A673 (cell line): ENCODE data around the gene VCX3B.
"Not testable (repeated sequence)": the region's sequence is repeated elsewhere in the genome, so short reads cannot be mapped to it uniquely, and the experiment has no call there.

Experiments
- EZH2 ChIP-seq: fragments of 200-600 bp; sonication (generic); IDR thresholded peaks from 2 replicates; pipeline ENCODE4 v1.6.1; 2017; ENCODE audit warnings: borderline replicate concordance, low read depth, mild to moderate bottlenecking, mixed read lengths, antibody characterized with exemption, low read length; ENCODE audit not compliant: poor library complexity, severe bottlenecking
- TF ChIP-seq, protein P1 (sequence below): fragments of 300-800, 200-600 bp; sonication (generic); conservative IDR thresholded peaks from 2 replicates; pipeline ENCODE4 v1.5.1; 2017; ENCODE audit warnings: low read depth, mild to moderate bottlenecking, antibody characterized with exemption, low read length, moderate library complexity, mixed read lengths

DNA sequence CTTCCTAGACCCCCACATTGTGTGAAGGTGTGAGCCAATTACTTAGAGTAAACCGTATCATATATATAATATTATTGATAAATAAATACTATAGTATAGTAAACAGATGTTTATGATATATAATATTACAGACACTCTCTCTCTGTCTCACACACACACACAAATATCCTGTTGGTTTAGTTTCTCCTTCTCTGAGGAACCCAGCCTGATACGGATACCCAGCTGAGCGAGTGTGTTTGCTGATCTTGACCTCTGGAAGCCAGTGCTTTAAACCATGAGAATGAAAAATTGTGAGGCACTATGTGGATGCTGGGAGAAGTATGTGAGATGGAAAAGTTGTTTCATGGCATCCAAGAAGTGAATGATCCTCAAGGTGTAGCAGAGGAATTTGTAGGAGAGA, at the start of gene VCX3B:
- not testable (repeated sequence) for TF ChIP-seq EZH2
- TF ChIP-seq, protein P1, sequence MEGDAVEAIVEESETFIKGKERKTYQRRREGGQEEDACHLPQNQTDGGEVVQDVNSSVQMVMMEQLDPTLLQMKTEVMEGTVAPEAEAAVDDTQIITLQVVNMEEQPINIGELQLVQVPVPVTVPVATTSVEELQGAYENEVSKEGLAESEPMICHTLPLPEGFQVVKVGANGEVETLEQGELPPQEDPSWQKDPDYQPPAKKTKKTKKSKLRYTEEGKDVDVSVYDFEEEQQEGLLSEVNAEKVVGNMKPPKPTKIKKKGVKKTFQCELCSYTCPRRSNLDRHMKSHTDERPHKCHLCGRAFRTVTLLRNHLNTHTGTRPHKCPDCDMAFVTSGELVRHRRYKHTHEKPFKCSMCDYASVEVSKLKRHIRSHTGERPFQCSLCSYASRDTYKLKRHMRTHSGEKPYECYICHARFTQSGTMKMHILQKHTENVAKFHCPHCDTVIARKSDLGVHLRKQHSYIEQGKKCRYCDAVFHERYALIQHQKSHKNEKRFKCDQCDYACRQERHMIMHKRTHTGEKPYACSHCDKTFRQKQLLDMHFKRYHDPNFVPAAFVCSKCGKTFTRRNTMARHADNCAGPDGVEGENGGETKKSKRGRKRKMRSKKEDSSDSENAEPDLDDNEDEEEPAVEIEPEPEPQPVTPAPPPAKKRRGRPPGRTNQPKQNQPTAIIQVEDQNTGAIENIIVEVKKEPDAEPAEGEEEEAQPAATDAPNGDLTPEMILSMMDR: not testable (repeated sequence)
